SK-N-SH (cell line): ENCODE results near the gene PHYKPL.

Source experiments
- CTCF ChIP-seq: fragments of 200-600 bp; sonication (generic); IDR thresholded peaks from 2 replicates; pipeline ENCODE4 v1.6.1; 2017; ENCODE audit warnings: antibody characterized with exemption, mild to moderate bottlenecking, moderate library complexity
- EP300 ChIP-seq, 2 experiments: IDR thresholded peaks; 2 replicates each; pipeline versions ENCODE4 v1.4.0 to v1.6.1; 2012; ENCODE audit warnings: borderline replicate concordance in 1 of 2, low read depth in 1 of 2, low read length in 1 of 2
- JUND ChIP-seq: IDR thresholded peaks from 2 replicates; pipeline ENCODE4 v1.4.0; 2012
- MAX ChIP-seq: IDR thresholded peaks from 2 replicates; pipeline ENCODE4 v1.4.0; 2012; ENCODE audit warnings: low read depth
- NRF1 ChIP-seq: IDR thresholded peaks from 2 replicates; pipeline ENCODE4 v1.6.1; 2012; ENCODE audit warnings: low read depth, mild to moderate bottlenecking, low read length
- POLR2AphosphoS5 ChIP-seq: IDR thresholded peaks from 2 replicates; pipeline ENCODE4 v1.6.1; 2012; ENCODE audit warnings: low read depth, low read length
- RCOR1 ChIP-seq: fragments of 150-350 bp; IDR thresholded peaks from 2 replicates; pipeline ENCODE4 v1.6.1; 2017; ENCODE audit warnings: antibody characterized with exemption, low read length
- REST ChIP-seq: IDR thresholded peaks from 2 replicates; pipeline ENCODE4 v1.6.1; 2012; ENCODE audit warnings: mild to moderate bottlenecking, low read depth, low read length, moderate library complexity
- RFX5 ChIP-seq: IDR thresholded peaks from 2 replicates; pipeline ENCODE4 v1.6.1; 2012; ENCODE audit warnings: mild to moderate bottlenecking, improper control_type of control experiment, low read length
- SMC3 ChIP-seq: IDR thresholded peaks from 2 replicates; pipeline ENCODE4 v1.6.1; 2012; ENCODE audit warnings: low read depth, low read length, improper control_type of control experiment
- TCF12 ChIP-seq: IDR thresholded peaks from 2 replicates; pipeline ENCODE4 v1.4.0; 2012
- USF1 ChIP-seq: IDR thresholded peaks from 2 replicates; pipeline ENCODE4 v1.4.0; 2012; ENCODE audit warnings: low read depth, borderline replicate concordance
- ZBTB33 ChIP-seq: IDR thresholded peaks from 2 replicates; pipeline ENCODE4 v1.4.0; 2012; ENCODE audit warnings: low read depth, borderline replicate concordance

- TF ChIP-seq CTCF (no peak), ZBTB33 (no peak), POLR2AphosphoS5 (no peak), RFX5 (no peak), JUND (no peak), EP300 (IDR thresholded peaks at IDR 0.05; ENCODE audit: borderline replicate concordance in 1 of 2, low read depth in 1 of 2, low read length in 1 of 2) (no peak), MAX (no peak), RCOR1 (no peak), USF1 (no peak), REST (no peak), NRF1 (no peak), TCF12 (no peak), SMC3 (no peak)
Measured at GRCh38 chr5:178232920-178233429, 373 bp upstream of the PHYKPL start.
